Mammary epithelial cell (primary cell): ENCODE data around the gene EIF1.

Experiments
- EZH2 ChIP-seq: IDR thresholded peaks from 2 replicates; pipeline ENCODE4 v1.6.1; 2012; ENCODE audit warnings: low read length, inconsistent platforms, borderline replicate concordance
- TF ChIP-seq, protein P1 (sequence below), 2 donors: IDR thresholded peaks in 1 of 2; conservative IDR thresholded peaks in 1 of 2; 2 replicates each; pipeline ENCODE4 v1.5.1; 2011 to 2012; ENCODE audit warnings: inconsistent platforms in 2 of 2, low read length in 2 of 2, mild to moderate bottlenecking in 2 of 2, control low read depth in 1 of 2, low read depth in 1 of 2; ENCODE audit not compliant: insufficient read depth in 1 of 2; ENCODE audit errors: extremely low read depth in 1 of 2

DNA sequence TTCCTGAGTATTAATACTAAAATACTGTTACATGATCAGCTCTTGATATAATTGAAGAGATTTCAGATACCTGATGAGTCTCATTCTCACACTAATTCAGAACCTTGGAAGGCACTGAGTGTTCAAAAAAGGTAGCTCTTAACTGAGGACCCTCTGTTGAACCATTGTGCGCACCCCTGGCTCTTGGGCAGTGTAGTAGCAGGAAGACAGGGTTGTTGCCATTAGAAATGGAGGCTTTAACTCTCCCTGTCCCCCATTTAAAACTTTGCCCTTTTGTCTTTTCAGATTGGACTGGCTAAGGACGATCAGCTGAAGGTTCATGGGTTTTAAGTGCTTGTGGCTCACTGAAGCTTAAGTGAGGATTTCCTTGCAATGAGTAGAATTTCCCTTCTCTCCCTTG lies 1.8 kb downstream of the EIF1 start:
- TF ChIP-seq EZH2, result no peak
- TF ChIP-seq, protein P1, sequence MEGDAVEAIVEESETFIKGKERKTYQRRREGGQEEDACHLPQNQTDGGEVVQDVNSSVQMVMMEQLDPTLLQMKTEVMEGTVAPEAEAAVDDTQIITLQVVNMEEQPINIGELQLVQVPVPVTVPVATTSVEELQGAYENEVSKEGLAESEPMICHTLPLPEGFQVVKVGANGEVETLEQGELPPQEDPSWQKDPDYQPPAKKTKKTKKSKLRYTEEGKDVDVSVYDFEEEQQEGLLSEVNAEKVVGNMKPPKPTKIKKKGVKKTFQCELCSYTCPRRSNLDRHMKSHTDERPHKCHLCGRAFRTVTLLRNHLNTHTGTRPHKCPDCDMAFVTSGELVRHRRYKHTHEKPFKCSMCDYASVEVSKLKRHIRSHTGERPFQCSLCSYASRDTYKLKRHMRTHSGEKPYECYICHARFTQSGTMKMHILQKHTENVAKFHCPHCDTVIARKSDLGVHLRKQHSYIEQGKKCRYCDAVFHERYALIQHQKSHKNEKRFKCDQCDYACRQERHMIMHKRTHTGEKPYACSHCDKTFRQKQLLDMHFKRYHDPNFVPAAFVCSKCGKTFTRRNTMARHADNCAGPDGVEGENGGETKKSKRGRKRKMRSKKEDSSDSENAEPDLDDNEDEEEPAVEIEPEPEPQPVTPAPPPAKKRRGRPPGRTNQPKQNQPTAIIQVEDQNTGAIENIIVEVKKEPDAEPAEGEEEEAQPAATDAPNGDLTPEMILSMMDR (conservative IDR thresholded peaks at IDR 0.05 in 1 of 2, IDR thresholded peaks at IDR 0.05 in 1 of 2; ENCODE audit: extremely low read depth in 1 of 2, insufficient read depth in 1 of 2, low read depth in 1 of 2, low read length in 2 of 2), result no peak
